ENCODE results near the gene AIP. TPM values are rescaled to one million over a fixed set of nuclear protein-coding genes. Genes with fewer than 3 reads are reported as not detected.

Gene AIP
- 95.8 and 99.9 TPM in 2 replicates for total RNA-seq (2014; rRNA removed; shearing (Covaris generic))

- DNase-seq (ENCODE audit: low spot score), result peak; percentile 95
Measured at GRCh38 chr11:67482827-67483798, at the start of gene AIP. TSS of gene AIP (plus strand) at chr11:67483026. CDS start at chr11:67483159, 133 bp downstream.

GRCh38 chr11:67433536-67434394 lies 49.1 kb upstream of the AIP start:
- no peak for DNase-seq (ENCODE audit: low spot score)

DNA sequence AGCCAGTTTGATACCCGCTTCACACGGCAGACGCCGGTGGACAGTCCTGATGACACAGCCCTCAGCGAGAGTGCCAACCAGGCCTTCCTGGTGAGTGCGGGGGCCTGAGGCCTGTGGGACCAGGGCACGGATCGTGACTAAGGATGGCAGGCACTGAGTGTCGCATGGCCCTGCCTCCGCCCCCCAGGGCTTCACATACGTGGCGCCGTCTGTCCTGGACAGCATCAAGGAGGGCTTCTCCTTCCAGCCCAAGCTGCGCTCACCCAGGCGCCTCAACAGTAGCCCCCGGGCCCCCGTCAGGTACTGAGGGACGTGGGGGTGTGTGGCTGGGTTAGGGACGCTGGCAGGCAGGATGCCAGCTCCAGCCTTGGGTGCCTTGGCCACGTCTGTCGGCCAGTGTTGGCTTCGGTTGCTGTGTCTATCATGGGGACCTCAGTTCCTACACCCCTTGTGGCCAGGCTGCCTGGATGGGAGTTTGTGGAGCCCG lies 48.4 kb upstream of the AIP start:
- DNase-seq (ENCODE audit: low spot score), result no peak

DNA sequence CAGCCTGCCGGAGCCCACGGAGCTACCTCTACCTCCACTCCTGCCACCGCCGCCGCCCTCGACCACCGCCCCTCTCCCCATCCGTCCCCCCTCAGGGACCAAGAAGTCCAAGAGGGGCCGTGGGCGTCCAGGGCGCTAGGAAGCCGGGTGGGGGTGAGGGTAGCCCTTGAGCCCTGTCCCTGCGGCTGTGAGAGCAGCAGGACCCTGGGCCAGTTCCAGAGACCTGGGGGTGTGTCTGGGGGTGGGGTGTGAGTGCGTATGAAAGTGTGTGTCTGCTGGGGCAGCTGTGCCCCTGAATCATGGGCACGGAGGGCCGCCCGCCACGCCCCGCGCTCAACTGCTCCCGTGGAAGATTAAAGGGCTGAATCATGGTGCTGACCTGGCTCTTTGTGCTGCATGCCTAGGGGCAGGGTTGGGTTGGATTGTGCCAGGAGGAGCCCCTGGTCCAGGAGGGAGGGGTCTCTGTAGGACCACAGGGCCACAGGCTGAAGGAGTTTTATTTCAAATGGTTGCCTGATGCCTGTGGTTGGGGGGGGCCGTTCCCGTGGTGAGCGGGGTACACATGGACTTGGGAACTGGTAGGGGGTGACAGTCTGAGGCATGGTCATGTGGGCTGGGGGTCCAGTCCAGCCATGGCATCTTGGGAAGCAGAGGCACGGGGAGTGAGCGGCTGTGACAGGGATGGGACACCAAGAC lies 47.6 kb upstream of the AIP start:
- peak; percentile 30 for DNase-seq (ENCODE audit: low spot score)

- DNase-seq (ENCODE audit: low spot score), result no peak
Measured at GRCh38 chr11:67435727-67436458, 46.9 kb upstream of the AIP start.

- no peak for DNase-seq (ENCODE audit: low spot score)
Measured at GRCh38 chr11:67436459-67437081, 46.3 kb upstream of the AIP start.

DNA sequence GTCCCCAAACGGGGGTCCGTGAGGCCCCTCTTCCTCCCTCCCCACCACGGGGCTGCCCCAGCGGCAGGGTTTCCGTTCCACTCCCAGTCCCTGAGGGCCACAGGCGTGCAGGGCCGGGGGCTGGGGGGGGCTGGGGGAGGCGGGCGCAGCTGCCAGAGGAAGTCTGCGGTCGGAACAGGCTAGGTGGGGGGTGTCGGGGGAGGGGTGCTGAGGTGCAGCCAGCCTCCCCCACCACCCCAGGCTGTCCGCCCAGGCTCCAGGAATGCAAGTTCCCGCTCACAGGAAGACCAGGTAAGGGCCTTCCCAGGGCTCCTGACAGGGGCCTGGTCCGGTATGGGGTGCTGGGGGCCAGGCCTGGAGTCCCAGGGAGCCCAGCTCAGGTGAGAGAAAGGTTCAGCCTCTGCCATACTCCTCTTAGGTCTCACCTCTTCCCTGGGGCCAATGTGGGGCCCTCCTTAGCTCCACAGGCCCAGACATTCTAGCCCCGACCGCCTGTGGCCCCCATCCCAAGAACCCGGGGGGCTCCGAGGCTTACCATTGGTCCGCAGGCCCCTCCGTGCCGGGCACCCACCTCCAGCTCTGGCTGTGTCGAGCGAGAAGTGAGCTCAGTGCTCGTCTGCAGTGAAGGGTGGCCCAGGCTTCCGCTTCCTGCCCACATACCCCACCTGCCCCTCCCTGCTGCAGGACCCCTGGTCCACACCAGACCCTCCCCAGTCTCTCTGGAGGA lies 45.6 kb upstream of the AIP start, which contains the start of gene PTPRCAP:
Gene PTPRCAP (minus strand): TSS at position 601 of the 727 bp plus-strand sequence. CDS start 63 bp downstream, at position 538.
- DNase-seq (ENCODE audit: low spot score), result no peak

GRCh38 chr11:67437809-67438157 lies 45.0 kb upstream of the AIP start:
- no peak for DNase-seq (ENCODE audit: low spot score)

GRCh38 chr11:67438158-67438902 lies 44.5 kb upstream of the AIP start:
- DNase-seq (ENCODE audit: low spot score), result no peak

GRCh38 chr11:67439321-67440228 lies 43.3 kb upstream of the AIP start:
- DNase-seq (ENCODE audit: low spot score), result peak; percentile 50

GRCh38 chr11:67440229-67441097 lies 42.4 kb upstream of the AIP start:
- no peak for DNase-seq (ENCODE audit: low spot score)

GRCh38 chr11:67441098-67441563 lies 41.7 kb upstream of the AIP start:
- no peak for DNase-seq (ENCODE audit: low spot score)

- DNase-seq (ENCODE audit: low spot score), result no peak
Measured at GRCh38 chr11:67441731-67442351, 41.0 kb upstream of the AIP start.

GRCh38 chr11:67442504-67443404 lies 40.1 kb upstream of the AIP start:
- no peak for DNase-seq (ENCODE audit: low spot score)

DNA sequence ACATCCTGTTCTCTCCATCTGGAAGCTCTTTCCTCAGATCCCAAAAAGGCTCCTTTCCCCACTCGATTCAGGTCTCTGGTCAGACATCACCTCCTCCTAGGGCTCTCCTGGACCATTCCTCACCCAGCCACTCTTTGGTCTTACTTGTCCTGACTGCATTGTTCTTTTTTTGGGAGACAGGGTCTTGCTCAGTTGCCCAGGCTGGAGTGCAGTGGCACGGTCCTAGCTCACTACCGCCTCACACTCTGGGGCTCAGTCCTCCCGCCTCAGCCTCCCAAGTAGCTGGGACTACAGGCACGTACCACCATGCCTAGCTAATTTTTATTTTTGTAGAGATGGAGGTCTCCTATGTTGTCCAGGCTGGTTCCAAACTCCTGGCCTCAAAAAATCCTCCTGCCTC lies 37.3 kb upstream of the AIP start:
- DNase-seq (ENCODE audit: low spot score), result no peak
